CD4-positive, alpha-beta T cell treated with Interleukin-6 for 4 hours (primary cell): Measurements from ENCODE around the gene SLC23A2.

Experiments
- DNase-seq: peaks from one replicate; pipeline ENCODE4 v3.0.0-alpha.2; 2020; ENCODE audit warnings: mixed read lengths

SLC23A2 gene

DNA sequence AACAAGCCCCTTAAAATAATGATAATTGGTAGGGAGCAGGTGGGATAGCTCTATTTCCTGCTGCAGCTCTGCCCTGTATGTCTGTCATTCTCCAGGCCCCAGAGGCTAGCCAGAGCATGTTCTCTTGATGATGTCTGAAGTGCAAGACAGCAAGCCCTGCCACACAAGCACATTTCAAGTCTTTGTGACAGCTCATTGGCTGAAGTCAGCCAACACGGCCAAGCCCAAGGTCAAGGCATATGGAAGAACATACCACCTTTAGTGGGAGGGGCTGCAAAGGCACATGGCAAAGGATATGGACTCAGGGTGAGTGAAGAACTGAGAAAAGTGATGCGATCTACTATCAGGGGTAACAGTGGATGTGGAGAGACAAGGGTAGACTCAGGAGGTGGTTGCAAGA is 163.6 kb downstream of the SLC23A2 start:
- DNase-seq: no peak

DNA sequence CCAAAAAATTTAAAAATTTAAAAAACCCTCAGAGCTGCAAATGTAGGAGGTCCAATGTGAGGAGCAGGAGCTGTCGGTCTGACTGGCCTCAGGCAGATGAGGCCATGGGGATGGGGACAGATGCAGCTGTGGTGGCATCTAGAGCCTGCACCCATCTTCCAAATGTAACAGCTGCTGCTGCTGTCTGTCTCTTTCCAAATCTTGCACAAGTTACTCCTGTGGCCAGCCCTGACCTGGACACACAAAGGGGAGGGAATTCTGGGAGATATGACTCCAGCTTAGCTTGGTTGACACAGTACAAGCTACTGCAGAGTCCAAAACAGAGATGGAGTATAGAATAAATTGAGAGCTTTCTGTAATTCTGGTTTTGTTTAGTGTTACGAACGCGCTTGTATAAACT is 164.4 kb downstream of the SLC23A2 start:
- no peak for DNase-seq

DNA sequence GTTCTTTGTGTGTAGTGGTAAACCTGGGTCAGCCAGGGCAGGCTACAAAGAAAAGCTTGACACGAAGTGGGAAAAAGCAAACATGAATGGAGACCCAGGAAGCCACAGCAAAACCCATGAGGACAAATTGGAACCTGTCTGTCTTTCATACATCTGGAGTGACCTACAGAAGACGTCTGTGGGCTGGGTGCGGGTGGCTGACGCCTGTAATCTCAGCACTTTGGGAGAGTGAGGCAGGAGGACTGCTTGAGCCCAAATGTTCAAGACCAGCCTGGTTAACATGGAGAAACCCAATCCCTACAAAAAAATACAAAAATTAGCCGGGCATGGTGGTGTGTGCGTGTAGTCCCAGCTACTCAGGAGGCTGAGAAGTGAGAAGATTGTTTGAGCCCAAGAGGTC is 164.8 kb downstream of the SLC23A2 start:
- DNase-seq: no peak

DNA sequence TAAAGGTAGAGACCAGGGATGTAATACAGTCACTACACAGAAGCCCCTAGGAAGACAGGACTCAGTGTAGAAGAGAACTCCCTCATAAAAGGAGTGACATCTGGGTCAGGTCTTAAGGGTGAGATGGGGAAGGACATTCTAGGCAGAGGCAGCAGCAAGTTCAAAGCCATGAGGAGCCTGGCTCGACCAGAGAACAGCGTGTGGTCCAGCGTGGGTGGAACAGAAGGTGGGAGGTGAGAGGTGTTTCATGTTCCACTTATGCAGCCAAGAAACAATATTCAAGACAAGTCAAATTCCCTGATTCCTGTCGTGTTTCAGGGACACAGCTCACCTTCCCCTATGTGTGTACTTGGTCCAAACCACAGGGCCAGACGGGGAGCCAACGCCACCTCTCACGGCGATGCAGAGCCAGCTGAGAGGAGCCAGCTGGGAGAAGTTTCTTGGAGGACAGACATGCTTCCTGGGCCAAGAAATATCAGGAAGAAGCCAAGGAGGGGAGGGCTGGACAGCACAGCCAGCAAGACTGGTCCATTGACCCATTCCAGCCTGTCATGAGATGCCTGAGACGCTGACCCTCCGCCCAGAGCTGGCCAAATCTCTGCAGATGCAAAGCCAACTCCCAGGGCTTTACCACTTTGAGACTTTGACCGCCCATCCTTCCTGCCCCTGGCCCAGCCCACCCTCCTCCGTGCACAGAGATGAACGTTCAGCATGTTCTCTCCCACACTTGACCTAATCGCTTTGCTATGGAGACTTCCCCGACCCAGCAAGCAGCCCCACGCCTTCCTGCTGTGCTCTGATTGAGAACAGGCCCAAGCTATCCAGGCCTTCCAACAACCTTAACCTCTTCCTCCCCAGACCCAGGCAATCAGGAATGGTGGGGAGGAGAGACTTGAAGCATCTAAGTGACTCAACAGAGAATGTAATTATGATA is 165.8 kb downstream of the SLC23A2 start:
- DNase-seq: no peak

DNA sequence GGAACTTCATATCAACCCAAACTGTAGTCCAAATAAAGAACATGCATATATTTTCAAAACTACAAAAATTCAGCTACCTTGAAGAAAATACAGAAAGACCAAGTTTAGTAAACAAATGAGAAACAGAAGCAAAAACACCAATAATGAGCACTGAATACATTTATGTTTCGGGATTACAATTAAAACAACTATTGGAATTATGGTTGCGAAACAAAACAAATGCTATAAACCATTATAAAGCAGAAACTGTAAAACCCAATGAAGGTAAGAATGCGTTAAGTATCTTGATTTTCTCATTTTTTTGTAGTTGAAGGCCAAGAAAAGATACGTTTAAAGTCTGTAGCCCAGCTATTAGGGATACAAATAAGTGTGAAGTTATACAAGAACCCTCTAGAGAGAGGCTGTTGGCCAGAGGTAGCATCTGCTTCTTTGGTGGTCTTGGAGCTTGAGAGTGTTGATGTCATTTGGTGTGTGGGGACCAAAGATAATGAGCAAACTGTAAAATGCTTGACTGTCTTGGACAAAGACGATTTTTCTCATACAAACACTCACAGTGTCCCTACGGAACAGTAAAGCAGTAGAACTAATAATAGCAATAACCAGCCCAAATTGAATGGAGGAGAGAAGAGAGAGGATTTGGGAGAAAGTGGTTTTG is 168.1 kb downstream of the SLC23A2 start:
- DNase-seq: no peak

DNA sequence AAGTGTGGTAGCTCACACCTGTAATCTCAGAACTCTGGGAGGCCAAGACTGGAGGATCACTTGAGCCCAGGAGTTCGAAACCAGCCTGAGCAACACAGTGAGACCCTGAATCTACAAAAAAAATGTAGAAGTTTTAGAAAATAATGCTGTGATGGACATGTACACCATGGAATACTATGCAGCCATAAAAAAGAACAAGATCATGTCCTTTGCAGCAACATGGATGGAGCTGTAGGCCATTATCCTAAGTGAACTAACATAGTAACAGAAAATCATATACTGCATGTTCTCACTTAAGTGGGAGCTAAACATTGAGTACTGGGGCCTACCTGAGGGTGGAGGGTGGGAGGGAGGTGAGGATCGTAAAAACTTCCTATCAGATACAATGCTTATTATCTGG is 168.8 kb downstream of the SLC23A2 start:
- no peak for DNase-seq

DNA sequence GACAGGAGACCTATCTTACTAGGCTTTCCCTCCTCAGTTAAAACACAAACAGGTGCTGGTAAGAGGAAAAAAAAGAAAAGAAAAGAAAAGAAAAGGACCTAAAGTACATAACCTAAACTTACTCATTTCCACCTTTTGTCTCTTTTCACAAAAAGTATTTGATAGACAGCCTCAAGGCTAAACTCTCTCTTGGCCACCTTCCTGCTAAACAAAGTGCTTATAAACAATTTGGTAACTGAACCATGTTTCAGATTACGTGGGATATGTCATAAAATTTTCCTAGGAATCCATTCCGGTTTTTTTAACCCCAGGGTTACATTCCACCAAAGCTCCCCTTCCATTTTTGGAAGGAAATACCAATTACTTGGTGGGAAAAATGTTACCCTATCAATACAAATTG is 170.6 kb downstream of the SLC23A2 start:
- no peak for DNase-seq

DNA sequence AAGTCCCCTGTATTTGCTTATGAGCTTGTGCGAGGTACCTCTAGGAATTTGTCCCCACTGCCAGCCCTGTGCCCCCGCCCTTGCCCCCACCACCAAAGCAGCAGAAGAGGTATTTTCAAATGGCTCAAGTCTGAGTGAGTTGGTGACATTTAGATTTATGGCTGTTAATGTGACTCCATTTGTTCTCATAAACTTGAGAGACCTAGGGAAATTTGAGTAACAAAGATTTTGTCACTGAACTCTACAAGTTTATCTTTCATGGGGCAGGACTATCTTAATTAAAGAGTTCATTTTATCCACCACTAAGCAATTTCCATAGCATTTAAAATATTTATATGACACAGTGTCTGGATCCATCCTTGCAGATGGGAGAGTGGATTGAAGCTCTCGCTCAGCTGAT is 171.1 kb downstream of the SLC23A2 start:
- DNase-seq: no peak

DNA sequence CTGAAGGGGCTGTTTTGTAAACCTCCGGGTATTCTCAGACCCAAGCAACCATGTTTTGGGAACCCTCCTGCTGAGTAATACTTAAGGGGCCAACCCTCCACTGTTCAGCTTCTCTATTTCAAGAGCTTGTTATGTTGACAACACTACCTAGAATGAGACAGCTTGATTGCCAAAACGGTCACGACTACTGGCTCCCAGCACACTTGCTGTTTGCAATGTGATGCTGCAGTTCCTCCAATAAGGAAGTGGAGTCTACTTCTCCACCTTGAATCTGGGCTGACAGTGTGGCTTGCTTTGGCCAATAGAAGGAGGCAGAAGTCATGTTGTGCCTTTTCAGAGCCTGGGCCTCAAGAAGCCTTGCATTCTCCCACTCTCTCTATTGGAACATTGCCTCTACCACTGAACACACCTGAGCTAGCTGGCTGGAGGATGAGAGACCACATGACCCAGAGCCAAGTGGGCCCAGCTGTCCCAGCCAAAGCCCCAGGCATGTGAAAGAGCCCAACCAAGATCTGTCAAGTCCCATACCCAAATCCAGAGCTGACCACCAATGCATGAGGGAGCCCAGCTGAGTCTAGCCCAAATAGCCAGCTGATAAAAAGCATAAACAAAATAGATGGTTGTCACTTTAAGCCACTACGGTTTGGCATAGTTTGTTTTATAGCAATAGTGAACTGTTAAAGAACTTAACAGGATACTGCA is 171.6 kb downstream of the SLC23A2 start:
- no peak for DNase-seq

DNA sequence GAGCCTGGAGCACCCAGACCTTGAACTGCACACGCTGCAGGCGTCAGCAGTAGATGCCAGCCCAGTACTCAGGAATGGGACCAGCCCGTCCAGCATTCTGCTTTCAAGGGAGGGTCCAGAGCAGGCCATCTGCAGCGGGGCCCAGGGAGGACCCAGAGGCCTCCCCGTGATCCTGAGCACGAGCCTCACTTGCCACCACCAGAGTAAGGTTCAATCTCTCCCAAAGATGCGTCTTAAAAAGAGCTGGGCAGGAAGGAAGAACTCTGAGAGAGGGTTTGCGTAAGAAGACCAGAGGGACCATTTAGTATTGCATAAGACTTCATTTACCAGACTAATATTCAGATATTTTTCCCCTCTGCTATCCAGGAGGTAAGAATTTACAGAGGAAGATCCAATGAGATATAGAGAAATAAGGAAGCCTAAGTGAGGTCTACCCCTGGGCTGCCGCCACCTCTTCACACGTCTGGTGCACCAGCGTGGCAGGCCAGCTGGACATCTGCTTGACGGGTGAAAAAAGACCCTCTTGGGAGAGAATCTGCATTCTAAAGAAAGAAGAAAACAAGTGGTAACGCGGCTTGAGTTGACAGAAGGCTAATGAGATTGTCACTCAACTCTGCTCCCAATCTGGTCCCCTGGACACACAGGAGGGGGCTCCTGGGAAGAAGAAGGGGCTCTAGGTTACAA is 172.3 kb downstream of the SLC23A2 start:
- no peak for DNase-seq

DNA sequence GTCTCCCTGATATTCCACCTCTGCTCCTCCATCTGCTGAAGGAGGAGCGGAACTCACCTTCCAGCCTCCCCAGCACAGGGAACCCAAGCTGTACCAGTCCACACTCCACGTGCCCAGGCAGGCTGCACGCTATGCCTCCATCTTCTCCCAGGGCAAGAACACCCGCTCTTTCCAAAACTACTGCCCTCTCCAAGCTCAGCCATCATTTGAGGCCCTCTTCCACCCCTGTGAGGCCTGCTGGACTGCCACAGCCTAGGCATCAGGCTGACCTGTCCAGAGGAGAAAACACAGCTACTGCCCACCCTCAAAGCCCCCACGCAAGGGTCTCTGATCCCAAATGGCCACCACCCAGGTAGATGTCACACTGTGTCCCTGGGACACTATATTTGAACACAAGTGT is 179.7 kb downstream of the SLC23A2 start:
- no peak for DNase-seq

DNA sequence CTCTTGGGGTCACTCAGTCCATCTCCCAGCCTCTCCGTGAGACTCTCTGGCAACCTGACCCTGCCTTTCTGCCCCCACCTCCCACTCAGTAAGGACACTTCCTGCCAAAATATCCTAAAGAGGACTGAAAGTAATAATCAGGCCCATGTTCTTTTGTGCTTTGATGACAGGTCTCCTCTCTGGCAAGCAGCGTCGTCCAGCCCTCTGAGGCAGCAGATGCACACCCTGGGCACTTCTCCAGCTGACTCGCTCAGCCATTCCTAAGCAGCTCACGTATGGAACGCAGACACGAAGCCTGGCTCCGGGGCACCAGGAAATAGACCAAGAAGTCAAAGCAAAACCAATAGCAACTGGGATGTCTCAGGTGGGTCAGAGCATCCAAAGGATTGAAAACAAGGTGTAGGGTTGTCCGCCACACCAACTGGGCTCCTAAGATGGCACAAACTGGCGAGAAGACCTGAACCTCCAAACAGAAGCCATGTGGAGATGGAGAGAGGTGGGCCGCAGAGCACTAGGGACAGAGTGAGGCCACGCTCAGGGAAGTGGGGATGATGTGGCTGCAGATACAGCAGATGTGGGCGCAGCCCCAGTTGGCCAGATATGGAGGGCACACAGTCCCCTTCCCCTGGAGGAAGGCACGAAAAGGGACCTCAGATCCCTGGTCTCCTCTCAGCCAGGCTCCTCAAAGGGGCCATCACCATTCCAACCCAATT is 180.3 kb downstream of the SLC23A2 start:
- DNase-seq: no peak

DNA sequence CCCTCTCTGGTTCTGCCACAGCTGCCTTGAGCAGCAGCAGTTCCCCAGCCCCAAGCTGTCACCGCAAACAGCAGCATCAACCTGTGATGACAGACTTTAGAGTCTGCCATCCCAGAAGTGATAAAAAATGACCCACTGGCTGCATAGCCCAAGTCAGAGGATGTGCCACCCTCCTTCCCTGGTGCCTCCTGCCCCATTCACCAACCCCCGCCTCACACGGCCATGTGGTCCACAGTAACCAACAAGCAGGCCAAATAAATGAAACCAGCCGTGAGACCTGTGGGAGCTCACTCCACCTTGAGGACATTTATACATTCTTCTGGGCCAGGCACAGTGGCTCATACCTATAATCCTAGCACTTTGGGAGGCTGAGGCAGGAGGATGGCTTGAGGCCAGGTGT is 181.4 kb downstream of the SLC23A2 start:
- no peak for DNase-seq

DNA sequence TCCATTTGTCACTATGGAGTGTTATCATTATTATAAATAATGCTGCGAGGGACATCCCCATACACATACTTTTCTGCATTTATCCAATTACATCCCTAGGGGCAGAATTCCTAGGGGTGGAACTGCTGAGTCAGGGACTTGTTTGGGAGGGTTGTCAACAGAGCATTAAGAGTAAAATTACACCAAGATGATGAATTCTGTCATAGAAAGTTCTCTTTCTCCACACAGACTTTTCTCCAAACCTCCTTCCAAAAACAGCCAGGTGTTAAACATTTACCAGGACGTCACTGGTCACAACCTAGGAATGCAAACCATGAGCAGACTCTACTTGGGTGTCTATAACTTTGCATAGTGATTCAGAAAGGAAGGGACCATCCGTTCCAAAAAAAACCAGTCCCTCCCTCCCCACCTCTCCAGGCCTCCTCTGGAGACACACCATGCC is 184.1 kb downstream of the SLC23A2 start:
- no peak for DNase-seq

DNA sequence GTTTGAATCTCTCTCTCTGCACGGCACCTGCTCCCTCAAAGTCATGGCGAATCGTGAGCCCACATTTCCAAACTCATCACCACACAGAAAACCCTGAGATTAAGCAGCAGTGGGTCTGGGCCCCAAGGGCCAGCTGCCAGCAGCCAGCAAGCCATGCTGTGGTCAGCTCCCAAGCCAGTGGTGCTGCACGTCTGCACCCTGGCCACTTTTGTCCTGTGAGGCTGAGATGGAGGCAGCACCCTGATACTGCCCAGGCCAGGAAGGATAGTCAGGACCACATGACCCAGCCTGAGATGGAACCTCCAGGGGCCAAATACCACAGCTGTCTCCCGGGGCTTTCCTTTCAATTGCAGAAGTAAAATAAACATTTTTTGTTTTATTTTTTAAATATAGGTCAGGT is 185.7 kb downstream of the SLC23A2 start:
- DNase-seq: no peak

DNA sequence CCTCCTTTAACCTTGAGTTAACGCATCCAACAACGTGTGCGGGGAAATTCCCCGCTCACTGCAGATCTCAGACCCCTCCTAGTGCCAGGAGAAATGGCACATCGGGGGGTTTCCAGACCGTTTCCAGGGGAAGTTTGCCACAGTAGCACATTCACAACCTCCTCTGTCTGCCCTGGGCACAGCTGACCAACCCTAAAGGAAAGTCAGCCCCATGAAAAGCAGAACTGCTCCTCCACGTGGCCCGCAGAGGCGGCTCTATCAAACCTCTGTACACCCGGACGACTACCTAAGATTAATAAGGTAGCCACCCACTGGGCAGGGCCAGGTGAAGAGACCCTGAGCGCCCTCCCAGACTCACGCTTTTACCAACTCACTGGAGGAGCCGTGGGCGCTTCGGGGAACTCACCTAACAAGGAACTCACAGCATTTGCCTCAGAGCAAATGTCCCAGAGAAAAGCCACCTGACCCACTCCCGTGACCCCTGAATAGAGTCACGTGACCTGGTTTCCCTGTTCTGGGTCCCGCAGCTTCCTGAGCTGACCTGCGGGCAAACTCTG is 186.5 kb downstream of the SLC23A2 start:
- peak; percentile 52 for DNase-seq

DNA sequence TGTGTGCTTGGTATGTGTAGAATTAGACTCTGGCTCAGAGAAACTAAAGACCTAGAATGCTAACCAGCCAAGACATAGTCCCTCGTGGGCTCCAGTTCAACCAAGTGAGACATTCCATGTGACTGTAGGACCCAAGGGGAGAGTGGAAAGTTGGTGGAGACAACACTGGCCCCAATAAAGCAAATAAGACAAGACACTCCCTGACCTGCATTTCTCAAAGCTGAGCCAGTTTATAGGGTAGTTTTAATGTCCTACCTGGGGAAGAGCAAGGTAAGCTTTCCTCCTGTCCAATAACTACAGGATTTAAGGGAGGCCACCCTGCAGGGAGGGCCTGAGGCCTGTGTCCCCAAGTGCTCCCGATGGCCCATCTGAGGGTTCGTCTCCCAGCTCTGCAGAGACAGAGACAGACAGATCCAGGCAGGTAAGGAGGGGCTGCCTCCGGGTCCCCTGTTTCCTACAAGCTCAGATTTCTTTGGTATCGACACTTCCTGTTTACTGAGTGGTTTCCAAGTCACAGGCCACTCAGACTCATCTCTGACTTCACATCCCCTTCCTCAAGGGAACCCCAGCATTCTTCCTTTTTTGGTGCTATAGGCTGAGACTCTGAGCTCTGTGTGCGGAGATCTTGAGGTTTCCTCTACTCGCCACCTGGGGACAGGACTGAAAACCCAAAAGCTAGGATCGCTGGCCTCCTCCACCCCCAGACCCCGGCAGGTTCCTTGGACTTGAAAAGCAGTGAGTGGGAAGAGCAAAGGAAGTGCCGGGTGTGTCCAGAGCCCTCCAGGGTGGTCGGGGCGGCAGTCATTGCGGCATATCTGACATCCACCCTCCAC is 187.2 kb downstream of the SLC23A2 start:
- DNase-seq: peak; percentile 69

DNA sequence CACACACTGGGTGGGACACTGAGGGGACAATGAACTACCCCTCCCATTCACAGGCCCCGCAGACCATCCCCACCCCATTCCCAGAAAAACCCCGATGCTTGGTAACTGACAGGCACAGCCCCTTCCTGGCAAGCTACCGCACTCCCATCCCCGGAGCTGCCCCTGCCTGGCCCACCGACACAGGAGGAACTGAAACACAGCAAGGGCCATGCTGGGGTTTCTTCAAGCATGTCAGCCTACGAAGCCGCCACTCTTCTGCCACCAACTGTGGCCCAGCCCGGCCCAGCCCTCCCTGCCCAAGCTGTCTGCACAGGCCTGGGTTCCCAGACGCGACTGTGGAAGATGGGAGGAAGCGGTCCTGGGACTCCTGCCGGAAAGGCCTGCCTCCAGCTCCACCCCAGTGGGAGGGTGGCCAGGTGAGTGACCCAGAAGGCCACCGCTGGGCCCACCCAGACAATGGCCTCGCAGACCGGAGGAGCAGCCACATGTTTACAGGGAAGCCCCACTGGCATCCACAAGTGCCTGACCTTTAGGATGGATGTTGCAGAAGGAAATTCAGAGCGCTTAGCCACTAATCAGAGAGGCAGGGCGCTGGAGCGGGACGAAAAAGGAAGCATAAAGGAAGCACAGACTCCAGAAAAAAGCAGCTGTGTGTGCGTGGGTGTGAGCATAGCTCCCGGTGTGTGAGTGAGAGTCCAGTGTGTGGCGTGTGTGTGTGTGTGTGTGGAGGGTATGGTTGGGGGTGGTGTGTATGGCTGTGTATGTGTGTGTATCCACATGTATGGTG is 188.0 kb downstream of the SLC23A2 start:
- DNase-seq: peak; percentile 31

DNA sequence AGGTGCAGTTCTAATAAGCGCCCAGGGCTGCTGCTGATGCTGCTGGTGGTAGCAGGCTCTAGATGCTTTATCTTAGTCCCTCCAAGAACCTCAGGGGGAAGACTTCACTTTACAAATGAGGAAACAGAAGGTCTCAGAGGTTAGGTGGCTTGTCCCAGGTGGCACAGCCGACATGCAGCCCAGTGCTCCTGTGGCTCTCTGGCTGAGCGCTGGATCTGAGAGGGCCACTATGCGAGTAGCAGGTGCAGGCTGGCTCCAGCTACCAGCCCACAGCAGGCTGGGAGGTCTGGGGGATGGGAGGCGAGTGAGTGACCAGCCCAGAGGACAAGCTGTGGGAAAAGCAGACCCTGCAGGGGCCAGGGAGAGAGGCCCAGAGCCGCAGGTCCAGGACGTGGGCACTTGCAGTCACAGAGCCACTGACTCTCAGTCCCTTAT is 188.7 kb downstream of the SLC23A2 start:
- DNase-seq: peak; percentile 6

DNA sequence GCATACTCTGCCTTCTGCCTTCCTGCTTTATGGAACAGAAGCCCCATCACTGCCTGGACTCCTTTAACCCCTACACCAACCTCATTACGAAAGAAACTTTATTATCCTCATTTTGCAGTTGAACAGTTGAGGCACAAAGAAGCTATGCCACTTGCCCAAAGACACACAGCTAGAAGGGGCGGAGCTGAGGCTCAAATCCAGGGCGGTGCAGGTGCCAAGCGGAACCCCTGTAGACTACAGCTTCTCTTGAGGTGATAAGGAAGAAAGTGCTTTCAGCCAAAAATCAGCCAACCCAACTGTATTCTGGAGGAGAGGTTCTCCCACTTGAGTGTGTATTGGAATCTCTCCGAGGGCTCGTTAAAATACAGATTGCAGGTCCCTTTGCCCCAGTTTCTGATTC is 189.1 kb downstream of the SLC23A2 start:
- peak; percentile 38 for DNase-seq
